Ramos (cell line): ENCODE measurements around the gene TMOD2.

Experiments used
- in situ Hi-C: fragments of 300-500 bp; cut with MboI; formaldehyde crosslinking; loops from one replicate; pipeline ENCODE4 v1.14.3; 2022; ENCODE audit warnings: low sequenced_read_pairs; ENCODE audit not compliant: unreplicated experiment

TMOD2 gene

GRCh38 chr15:51806123-51806522, 54.7 kb downstream of the TMOD2 start:
- in situ Hi-C loops, result no loop called here

GRCh38 chr15:51809457-51809856, 58.1 kb downstream of the TMOD2 start:
- in situ Hi-C loops, result no loop called here

- in situ Hi-C loops, result no loop called here
Observed at GRCh38 chr15:51812598-51812997, 61.2 kb downstream of the TMOD2 start.

- in situ Hi-C loops, result no loop called here
Observed at GRCh38 chr15:51814606-51815005, 63.2 kb downstream of the TMOD2 start.

- in situ Hi-C loops, result no loop called here
Observed at GRCh38 chr15:51816611-51817010, 65.2 kb downstream of the TMOD2 start.

GRCh38 chr15:51818150-51818549, 66.8 kb downstream of the TMOD2 start:
- in situ Hi-C loops, result no loop called here

GRCh38 chr15:51825698-51826097, 74.3 kb downstream of the TMOD2 start:
- in situ Hi-C loops, result no loop called here

- in situ Hi-C loops, result no loop called here
Observed at GRCh38 chr15:51828621-51829375, 77.4 kb downstream of the TMOD2 start.

GRCh38 chr15:51829376-51830275, 78.2 kb downstream of the TMOD2 start, which contains the start of gene TMOD3:
TMOD3 (plus strand) TSS chr15:51829653; CDS start chr15:51862885, 33,232 bp downstream.
- in situ Hi-C loops, result no loop called here

GRCh38 chr15:51830276-51830806, 78.9 kb downstream of the TMOD2 start:
- in situ Hi-C loops, result no loop called here

- in situ Hi-C loops, result no loop called here
Observed at GRCh38 chr15:51833772-51834171, 82.4 kb downstream of the TMOD2 start.

GRCh38 chr15:51837792-51838251, 86.4 kb downstream of the TMOD2 start:
- in situ Hi-C loops, result no loop called here

- in situ Hi-C loops, result no loop called here
Observed at GRCh38 chr15:51838270-51838669, 86.9 kb downstream of the TMOD2 start.

GRCh38 chr15:51840692-51841091, 89.3 kb downstream of the TMOD2 start:
- in situ Hi-C loops, result no loop called here

- in situ Hi-C loops, result no loop called here
Observed at GRCh38 chr15:51841406-51842040, 90.1 kb downstream of the TMOD2 start.

- in situ Hi-C loops, result no loop called here
Observed at GRCh38 chr15:51842265-51842664, 90.9 kb downstream of the TMOD2 start.

- in situ Hi-C loops, result no loop called here
Observed at GRCh38 chr15:51842852-51843737, 91.7 kb downstream of the TMOD2 start.

- in situ Hi-C loops, result no loop called here
Observed at GRCh38 chr15:51844747-51845426, 93.5 kb downstream of the TMOD2 start.

GRCh38 chr15:51846066-51846462, 94.7 kb downstream of the TMOD2 start:
- in situ Hi-C loops, result no loop called here
